Aorta (tissue), 5 donors: ENCODE results near the gene TMEM61. TPM values are rescaled to one million over a fixed set of nuclear protein-coding genes. Genes with fewer than 3 reads are reported as not detected.
A peak's percentile ranks its signal among the peaks of the same experiment; 100 is the strongest.
"Not testable (repeated sequence)": the region's sequence is repeated elsewhere in the genome, so short reads cannot be mapped to it uniquely, and the experiment has no call there.

Experiments
- ATAC-seq: fragments of 200-7000 bp; cut with Tn5 transposase; one replicate; pipeline ENCODE4 v1.9.1; 2022; ENCODE audit warnings: moderate library complexity; ENCODE audit not compliant: low FRiP score
- DNase-seq, 2 donors: peaks; one replicate each; pipeline ENCODE4 v3.0.0-alpha.2; 2020
- H3K27ac ChIP-seq, 2 donors: one replicate each; pipeline ENCODE4 v1.5.1; 2013; ENCODE audit warnings: low read length in 2 of 2, mild to moderate bottlenecking in 2 of 2, moderate library complexity in 2 of 2, control low read depth in 1 of 2, inconsistent platforms in 1 of 2, low read depth in 1 of 2
- H3K27me3 ChIP-seq, 2 donors: one replicate each; pipeline ENCODE4 v1.6.1; 2013; ENCODE audit warnings: control low read depth in 1 of 2, low read length in 1 of 2, mild to moderate bottlenecking in 1 of 2, moderate library complexity in 1 of 2; ENCODE audit not compliant: insufficient read depth in 2 of 2, control insufficient read depth in 1 of 2
- H3K36me3 ChIP-seq, 2 donors: one replicate each; pipeline ENCODE4 v1.6.1; 2013; ENCODE audit warnings: control low read depth in 1 of 2, low read length in 1 of 2, mild to moderate bottlenecking in 1 of 2; ENCODE audit not compliant: insufficient read depth in 2 of 2, control insufficient read depth in 1 of 2
- H3K4me1 ChIP-seq, 2 donors: one replicate each; pipeline ENCODE4 v1.6.1; 2013; ENCODE audit warnings: low read length in 2 of 2, control low read depth in 1 of 2, mild to moderate bottlenecking in 1 of 2, moderate library complexity in 1 of 2; ENCODE audit not compliant: insufficient read depth in 2 of 2, control insufficient read depth in 1 of 2
- H3K4me3 ChIP-seq, 2 donors: one replicate each; pipeline ENCODE4 v1.5.1; 2013; ENCODE audit warnings: low read length in 2 of 2, control low read depth in 1 of 2, mild to moderate bottlenecking in 1 of 2
- H3K9me3 ChIP-seq: one replicate; pipeline ENCODE4 v1.6.1; 2013; ENCODE audit warnings: mild to moderate bottlenecking, low read length; ENCODE audit not compliant: control insufficient read depth
- WGBS, 2 donors: extraction: QIAGEN DNeasy Blood & Tissue Kit; methylation state at CpG; one replicate each; pipeline ENCODE4 v1.1.7; 2013; 5-methylcytosine and 5-hydroxymethylcytosine counted together
- intact Hi-C, 2 donors: fragments of 100-400 bp; cut with DNase I; formaldehyde crosslinking; loops; one replicate each; pipeline versions ENCODE4 v1.14.2 to v1.15.0; 2022
- polyA plus RNA-seq, 2 donors: library from polyadenylated mRNA; stranded (reverse); fragments of 200-250 nt; gene quantifications; one replicate each; pipeline ENCODE4 v1.2.3, GENCODE V29; 2013
- total RNA-seq, 2 donors: library from RNA; stranded (reverse); fragmentation: NEBNext Ultra II Directional; extraction: Animal tissue kit (Norgen Biotek cat#: 25700); gene quantifications; one replicate each; pipeline ENCODE4 v1.2.1, GENCODE V29; 2021
- donor health status: healthy with polysubstance abuse.
- donor health status: Bipolar disorder and iron deficiency.
- donor health status: DM: no; HTN: no; CAD: no.
- donor health status: DM: no; HTN: no; CAD: no.
- donor health status: DM: yes; HTN: yes; CAD: no.

Gene TMEM61
- total and polyA plus RNA-seq, 4 donors: 0.38 to 5.6 (median 2.1) TPM

DNA sequence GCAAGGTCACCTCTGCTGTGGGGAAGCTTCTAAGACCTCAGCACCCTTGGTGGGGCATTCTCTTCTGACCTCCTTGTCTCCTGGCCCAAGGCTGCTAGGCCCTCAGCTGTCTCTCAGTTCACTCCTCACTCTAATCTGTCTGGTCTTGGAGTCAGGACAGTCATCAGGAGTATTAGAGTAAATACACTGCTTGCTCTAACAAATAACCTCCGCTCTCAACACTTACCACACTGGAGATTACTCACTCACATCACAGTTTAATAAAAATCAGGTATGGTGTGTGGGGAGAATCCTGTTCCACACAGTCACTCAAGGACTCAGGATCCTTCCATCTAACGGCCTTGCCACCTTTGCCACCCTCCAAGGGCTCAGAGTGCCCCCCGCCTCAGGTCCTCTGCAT, 26.6 kb upstream of the TMEM61 start:
- 81 to 95% methylated on average over 3 of the region's 3 CpGs for WGBS, 2 donors
- intact Hi-C loops: no loop called here
- ATAC-seq: no peak

DNA sequence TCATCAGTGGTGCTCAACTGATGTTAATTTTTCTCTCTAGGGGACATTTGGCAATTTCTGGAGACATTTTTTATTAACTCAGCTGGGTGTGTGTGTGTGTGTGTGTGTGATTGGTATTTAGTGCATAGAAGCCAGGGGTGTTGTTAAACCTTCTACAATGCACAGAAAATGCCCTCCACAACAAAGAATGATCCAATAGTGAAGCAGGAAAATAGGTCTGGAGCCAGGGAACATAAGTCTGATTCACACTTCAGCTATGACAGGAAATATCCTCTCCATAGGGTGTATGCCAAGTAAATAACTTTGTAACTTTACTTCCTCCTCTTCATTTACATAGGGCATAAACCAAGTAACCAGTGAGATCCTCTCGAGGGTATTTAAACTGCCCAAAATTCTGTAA, 25.1 kb upstream of the TMEM61 start:
- intact Hi-C loops: no loop called here
- Histone ChIP-seq H3K4me1 (no peaks in the 10 kb centered on the region), H3K36me3 (no peaks in the 10 kb centered on the region), H3K4me3 (no peak overlapping the region), H3K27me3 (no peaks in the 10 kb centered on the region), H3K9me3 (peaks cover 1% of the 10 kb centered on the region), H3K27ac (peak overlapping the region in 1 of 2 donors; percentile 52)
- ATAC-seq: no peak
- WGBS, 2 donors: 8 to 18% methylated on average over 1 of the region's 1 CpG
- no peak for DNase-seq

More for the DNA sequence above, 26.6 kb upstream of the TMEM61 start:
- no peaks in the 10 kb centered on the region for H3K4me1 ChIP-seq
- no peak overlapping the region for H3K27ac ChIP-seq
- no peak for DNase-seq
- H3K9me3 ChIP-seq: peaks cover 1% of the 10 kb centered on the region
- H3K27me3 ChIP-seq: no peaks in the 10 kb centered on the region
- H3K36me3 ChIP-seq: no peaks in the 10 kb centered on the region
- H3K4me3 ChIP-seq: no peak overlapping the region

DNA sequence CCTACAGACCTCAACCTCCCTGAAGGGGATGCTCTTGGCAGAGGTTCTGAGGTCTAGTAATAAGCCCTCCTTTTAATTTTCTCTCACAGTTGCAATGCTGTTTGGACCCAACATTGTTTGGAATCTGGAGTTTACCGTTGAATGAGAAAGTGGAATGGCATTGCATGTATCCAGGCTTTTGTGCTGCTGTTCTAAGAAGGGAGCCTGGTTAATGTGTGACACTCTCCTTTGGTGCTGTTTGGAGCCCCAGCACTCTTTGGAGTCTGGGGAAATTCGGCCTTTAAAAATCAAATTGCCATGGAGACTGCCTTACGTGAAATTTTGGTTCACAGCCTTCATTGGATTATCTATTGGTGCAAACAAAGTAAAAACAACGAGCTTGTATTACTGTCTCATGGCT, 23.7 kb upstream of the TMEM61 start:
- Histone ChIP-seq H3K27me3 (no peaks in the 10 kb centered on the region), H3K36me3 (no peaks in the 10 kb centered on the region), H3K9me3 (peaks cover 1% of the 10 kb centered on the region), H3K4me3 (no peak overlapping the region), H3K4me1 (no peaks in the 10 kb centered on the region), H3K27ac (peak overlapping the region in 1 of 2 donors; percentile 84)
- DNase-seq: no peak
- intact Hi-C loops: no loop called here
- no peak for ATAC-seq
- 89 to 90% methylated on average over 4 of the region's 4 CpGs for WGBS, 2 donors

DNA sequence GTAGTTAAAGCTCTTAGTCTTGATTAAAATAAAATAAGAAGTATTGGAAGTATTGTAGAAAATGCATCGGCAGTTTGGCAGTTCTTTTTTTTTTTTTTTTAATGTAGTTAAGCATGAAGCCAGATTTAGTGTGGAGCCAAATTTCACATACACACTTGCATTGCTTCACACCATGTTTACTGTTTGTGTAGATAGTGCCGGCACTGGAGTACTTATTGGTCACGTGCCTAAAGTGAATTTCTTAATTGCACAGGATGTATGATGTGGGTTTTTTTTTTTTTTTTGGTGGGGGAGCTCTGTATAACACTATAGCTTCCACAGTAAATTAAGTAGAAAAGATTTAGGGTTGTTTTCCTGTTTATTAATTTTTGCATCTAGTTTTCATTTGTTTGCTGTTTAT, 21.2 kb upstream of the TMEM61 start:
- ATAC-seq (no peak), DNase-seq (no peak)
- no peaks in the 10 kb centered on the region for H3K4me1 ChIP-seq
- WGBS, 2 donors: 63 to 87% methylated on average over 3 of the region's 3 CpGs
- intact Hi-C loops: no loop called here
- peaks cover 1% of the 10 kb centered on the region for H3K9me3 ChIP-seq
- no peaks in the 10 kb centered on the region for H3K27me3 ChIP-seq
- no peaks in the 10 kb centered on the region for H3K36me3 ChIP-seq
- H3K4me3 ChIP-seq: no peak overlapping the region
- H3K27ac ChIP-seq: no peak overlapping the region

DNA sequence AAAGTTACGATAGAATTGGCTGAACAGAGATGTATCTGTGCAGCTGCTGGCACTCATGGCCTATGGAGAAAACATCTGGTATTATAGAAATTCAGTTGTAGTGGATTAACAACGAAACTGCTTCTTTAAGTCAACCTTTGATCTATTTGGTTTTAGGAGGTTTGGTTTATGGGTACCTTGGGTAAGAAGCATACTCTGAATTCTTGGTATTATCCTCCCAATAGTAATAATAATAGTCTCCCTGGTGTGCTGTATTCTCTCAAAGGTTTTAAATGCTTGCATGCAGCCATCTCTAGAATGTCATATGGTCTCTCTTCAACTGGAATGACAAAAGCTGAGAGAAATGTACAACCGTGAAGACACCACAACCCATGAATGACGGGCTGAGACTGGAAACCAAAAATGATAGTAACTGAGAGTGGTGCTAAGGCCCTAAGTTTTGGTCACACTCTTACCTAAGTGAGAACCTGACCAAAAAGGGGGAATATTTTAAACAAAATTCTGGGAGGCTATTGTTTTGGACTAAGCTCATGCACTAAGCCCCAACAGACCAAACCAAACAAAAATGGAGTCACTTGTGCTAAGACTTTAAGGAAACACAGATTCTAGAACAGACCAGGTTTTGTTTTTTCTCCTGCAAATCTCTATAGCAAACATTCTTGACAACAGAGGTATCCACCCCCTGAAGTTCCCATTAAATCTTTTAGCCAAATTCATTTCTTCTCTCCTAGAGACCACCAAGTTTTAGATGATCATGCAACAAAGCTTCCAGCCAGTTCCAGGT, 17.6 kb upstream of the TMEM61 start:
- ATAC-seq (no peak), DNase-seq (no peak)
- Histone ChIP-seq H3K27ac (no peak overlapping the region), H3K4me1 (no peaks in the 10 kb centered on the region), H3K36me3 (no peaks in the 10 kb centered on the region), H3K27me3 (no peaks in the 10 kb centered on the region), H3K4me3 (no peak overlapping the region), H3K9me3 (no peaks in the 10 kb centered on the region)
- WGBS, 2 donors: 79 to 92% methylated on average over 4 of the region's 4 CpGs
- intact Hi-C loops: no loop called here

DNA sequence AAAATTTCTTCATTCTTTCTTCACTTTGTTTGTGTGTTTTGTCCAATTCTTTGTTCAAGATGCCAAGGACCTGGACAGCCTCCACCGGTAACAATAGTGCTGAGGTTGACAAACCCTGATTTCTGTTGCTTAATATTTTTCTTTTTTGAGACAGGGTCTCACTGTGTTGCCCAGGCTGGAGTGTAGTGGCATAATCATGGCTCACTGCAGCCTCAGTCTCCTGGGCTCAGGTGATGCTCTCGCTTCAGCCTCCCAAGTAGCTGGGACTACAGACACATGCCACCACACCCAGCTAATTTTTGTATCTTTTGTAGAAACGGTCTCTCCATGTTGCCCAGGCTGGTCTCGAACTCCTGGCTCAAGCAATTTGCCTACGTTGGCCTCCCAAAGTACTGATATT, 16.6 kb upstream of the TMEM61 start:
- 91 to 97% methylated on average over 5 of the region's 5 CpGs for WGBS, 2 donors
- DNase-seq, intact Hi-C loops, H3K9me3 ChIP-seq, H3K4me3 ChIP-seq, H3K36me3 ChIP-seq, H3K4me1 ChIP-seq, H3K27me3 ChIP-seq, H3K27ac ChIP-seq, ATAC-seq: not testable (repeated sequence)

DNA sequence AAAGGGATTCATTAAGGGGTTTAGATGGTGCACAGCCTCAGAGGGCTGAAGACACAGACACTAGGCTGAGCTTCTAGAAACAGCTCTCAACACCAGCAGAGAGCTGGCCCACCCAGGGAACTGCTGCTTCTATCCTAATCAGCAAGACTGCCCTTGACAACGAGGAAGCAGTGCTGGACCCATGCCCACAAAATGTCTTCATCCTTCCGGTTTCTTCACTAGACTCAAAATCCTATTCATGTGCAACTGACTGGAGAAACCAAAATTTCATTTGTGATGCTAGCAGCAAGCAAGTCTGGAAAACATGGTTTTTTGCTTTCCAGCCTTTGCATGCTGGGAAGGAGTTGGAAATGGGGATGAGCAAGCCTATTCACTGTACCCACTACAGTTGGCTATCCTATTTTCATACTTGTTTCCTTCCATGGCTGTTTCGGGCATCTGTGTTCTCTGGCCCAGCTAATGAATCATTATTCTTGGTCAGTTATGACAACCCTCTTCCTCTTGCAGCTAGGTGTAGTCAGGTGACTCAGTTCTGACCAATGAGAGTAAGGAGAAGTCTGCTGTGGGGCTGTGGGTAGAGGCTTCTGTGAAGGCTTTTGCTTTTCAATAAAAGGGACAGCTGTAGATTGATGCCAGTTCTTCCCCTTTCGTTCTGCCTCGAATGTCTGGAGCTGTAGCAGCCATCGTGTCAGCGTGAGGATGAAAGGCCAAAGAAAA, 14.6 kb upstream of the TMEM61 start:
- WGBS, 2 donors: 46 to 57% methylated on average over 7 of the region's 7 CpGs
- Histone ChIP-seq H3K4me3 (no peak overlapping the region), H3K27me3 (no peaks in the 10 kb centered on the region), H3K36me3 (no peaks in the 10 kb centered on the region), H3K27ac (no peak overlapping the region), H3K9me3 (no peaks in the 10 kb centered on the region), H3K4me1 (no peaks in the 10 kb centered on the region)
- peak in 1 of 2 donors; percentile 84 for DNase-seq
- no peak for ATAC-seq
- intact Hi-C loops: no loop called here

DNA sequence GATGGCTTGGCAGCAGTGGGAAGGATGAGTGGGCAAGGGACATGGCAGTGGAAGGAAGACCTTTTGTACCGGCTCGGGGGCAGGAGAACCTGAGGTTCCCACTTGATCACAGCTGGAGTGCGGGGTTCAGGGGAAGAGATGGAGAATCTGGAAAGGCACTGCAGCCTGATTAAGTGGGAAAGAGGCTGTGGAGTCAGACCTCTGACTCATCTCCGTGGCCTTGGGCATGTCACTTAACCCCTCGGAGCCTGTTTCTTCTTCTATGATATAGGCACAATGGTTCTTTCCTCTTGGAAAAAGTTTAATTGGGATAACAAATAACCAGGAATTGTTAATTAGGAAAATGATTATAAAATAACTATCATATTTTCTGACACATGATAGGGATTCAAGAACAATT, 13.1 kb upstream of the TMEM61 start:
- 87 to 92% methylated on average over 5 of the region's 5 CpGs for WGBS, 2 donors
- Histone ChIP-seq H3K9me3 (no peaks in the 10 kb centered on the region), H3K4me1 (no peaks in the 10 kb centered on the region), H3K27me3 (no peaks in the 10 kb centered on the region), H3K27ac (no peak overlapping the region), H3K36me3 (no peaks in the 10 kb centered on the region), H3K4me3 (no peak overlapping the region)
- intact Hi-C loops: no loop called here
- no peak for DNase-seq
- ATAC-seq: no peak

DNA sequence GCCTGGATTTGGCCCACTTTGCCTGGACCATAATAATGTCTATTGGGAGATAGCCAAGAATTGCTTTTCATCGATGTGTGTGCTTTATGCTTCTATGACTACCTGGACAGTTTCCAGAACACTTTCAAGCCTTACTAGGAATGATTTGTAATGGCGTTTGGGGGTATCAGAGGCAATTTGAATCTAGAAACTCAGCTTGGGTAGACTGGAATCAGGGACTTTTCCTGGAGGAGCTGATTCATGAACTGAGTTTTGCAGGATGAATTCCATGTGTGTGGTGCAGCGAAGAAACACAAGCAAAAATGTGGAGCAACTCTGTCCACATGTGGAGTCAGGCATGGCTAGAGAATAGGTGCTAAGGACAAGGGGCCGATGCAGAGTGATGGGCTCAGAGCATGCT, 11.9 kb upstream of the TMEM61 start:
- Histone ChIP-seq H3K4me1 (no peaks in the 10 kb centered on the region), H3K4me3 (no peak overlapping the region), H3K27ac (no peak overlapping the region), H3K9me3 (no peaks in the 10 kb centered on the region), H3K27me3 (no peaks in the 10 kb centered on the region), H3K36me3 (no peaks in the 10 kb centered on the region)
- DNase-seq (no peak), ATAC-seq (no peak)
- intact Hi-C loops: no loop called here
- WGBS, 2 donors: 35 to 54% methylated on average over 4 of the region's 4 CpGs
